GM18505 (cell line): Measurements from ENCODE around the gene PREB.

Experiments used
- ATAC-seq: cut with Tn5 transposase; IDR thresholded peaks from one replicate; pipeline ENCODE4 v1.9.1; 2021; ENCODE audit not compliant: unreplicated experiment
- POLR2A ChIP-seq: IDR thresholded peaks from 4 replicates; pipeline ENCODE4 v1.6.1; 2011; ENCODE audit warnings: borderline replicate concordance; ENCODE audit not compliant: insufficient read depth, insufficient read length; ENCODE audit errors: extremely low read depth

PREB gene

DNA sequence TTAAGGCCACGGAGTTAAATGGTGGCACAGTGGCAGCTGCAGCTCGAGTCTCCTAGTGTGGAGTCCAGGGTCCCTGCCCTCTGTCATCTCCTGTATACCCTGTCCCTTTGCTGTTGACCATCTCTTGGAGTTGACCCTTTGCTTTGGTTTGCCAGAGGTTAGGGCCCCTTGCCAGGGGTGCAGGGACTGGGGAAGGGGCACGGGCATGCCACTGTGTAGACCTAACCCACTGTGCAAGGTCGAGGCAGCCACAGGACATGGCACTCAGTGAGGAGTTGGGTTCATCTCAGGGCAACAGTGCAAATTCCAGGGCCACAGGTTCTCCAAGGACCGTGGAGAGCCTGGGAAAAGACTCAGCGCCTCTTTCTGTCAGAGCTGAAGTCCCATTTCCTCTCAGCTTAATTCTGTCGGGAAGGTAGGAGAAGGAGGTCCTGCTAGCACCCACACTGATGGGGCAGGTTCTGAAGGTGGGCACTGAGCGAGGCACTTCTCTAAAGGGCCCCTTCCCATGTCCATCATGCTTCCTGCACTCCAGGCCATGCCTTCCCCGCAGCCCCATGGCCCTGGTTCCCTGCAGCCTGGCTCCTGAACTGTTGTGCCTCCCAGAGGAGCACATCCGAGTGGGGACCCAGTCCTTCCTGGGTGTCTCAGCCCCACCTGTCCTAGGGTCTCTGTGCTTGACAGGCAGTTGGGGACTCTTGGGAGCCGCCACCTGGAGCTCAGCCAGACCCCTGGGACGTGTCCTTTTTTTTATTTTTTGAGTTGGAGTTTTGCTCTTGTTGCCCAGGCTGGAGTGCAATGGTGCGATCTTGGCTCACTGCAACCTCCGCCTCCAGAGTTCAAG is 45.1 kb downstream of the PREB start:
- no peak for TF ChIP-seq POLR2A

DNA sequence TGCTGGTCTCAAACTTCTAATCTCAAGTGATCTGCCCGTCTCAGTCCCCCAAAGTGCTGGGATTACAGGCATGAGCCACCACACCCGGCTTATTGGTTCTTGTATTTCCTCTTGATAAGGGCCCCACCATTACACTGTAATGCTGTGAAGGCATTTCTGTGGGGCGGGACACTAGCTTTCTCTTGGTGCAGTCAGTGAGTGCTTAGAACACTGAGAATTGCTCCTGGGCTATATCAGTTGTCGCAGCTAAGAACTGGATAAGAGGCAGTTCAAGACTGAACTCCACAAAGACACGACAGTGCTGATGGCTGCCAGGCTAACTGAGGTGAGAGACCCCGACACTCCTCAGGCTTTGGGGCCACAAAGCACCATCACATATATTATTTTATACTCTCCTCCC is 45.8 kb downstream of the PREB start:
- ATAC-seq: no peak
- no peak for TF ChIP-seq POLR2A

More for the DNA sequence above, 45.1 kb downstream of the PREB start:
- no peak for ATAC-seq

DNA sequence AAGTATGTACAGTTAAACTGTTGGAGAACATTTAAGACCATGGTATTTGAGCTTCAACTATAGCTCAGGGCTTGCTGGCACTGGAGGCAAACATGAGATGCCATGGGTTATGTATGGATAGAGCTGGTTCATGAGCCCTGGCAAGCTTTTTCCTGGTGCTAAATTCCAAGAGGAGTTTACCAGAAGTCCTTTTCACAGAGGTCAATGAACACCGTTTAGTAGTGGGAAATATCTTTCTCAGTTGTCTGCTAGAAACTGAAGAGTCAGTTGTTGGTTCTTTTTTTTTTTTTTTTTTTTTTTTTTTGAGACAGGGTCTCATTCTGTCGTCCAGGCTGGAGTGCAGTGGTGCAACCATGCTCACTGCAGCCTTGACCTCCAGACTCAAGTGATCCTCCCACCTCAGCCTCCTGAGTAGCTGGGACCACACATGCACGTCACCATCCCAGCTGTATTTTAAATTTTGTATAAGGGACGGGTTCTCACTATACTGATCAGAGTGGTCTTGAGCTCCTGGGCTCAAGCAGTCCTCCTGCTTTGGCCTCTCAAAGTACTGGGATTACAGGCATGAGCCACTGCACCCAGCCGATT is 46.5 kb downstream of the PREB start:
- no peak for ATAC-seq
- TF ChIP-seq POLR2A: no peak

DNA sequence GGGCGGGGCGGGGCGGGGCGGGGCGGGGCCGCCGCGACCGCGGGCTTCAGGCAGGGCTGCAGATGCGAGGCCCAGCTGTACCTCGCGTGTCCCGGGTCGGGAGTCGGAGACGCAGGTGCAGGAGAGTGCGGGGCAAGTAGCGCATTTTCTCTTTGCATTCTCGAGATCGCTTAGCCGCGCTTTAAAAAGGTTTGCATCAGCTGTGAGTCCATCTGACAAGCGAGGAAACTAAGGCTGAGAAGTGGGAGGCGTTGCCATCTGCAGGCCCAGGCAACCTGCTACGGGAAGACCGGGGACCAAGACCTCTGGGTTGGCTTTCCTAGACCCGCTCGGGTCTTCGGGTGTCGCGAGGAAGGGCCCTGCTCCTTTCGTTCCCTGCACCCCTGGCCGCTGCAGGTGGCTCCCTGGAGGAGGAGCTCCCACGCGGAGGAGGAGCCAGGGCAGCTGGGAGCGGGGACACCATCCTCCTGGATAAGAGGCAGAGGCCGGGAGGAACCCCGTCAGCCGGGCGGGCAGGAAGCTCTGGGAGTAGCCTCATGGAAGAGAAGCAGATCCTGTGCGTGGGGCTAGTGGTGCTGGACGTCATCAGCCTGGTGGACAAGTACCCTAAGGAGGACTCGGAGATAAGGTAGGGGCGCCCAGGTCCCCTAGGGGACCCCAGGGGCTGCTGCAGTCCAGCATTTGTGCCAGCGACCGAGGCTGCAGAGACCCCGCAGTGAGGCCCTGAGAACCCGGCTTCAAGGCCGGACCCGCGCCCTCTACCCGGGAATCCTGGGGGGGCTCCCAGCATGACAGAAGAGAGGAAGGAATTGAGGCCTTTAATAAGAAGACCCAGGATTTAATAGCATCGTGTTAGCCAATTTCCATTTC is 47.5 kb downstream of the PREB start, which contains the start of gene KHK:
Gene KHK (plus strand): TSS at position 49 of the 870 bp plus-strand sequence. CDS start 488 bp downstream, at position 537.
- peak; percentile 23 for TF ChIP-seq POLR2A
- no peak for ATAC-seq

DNA sequence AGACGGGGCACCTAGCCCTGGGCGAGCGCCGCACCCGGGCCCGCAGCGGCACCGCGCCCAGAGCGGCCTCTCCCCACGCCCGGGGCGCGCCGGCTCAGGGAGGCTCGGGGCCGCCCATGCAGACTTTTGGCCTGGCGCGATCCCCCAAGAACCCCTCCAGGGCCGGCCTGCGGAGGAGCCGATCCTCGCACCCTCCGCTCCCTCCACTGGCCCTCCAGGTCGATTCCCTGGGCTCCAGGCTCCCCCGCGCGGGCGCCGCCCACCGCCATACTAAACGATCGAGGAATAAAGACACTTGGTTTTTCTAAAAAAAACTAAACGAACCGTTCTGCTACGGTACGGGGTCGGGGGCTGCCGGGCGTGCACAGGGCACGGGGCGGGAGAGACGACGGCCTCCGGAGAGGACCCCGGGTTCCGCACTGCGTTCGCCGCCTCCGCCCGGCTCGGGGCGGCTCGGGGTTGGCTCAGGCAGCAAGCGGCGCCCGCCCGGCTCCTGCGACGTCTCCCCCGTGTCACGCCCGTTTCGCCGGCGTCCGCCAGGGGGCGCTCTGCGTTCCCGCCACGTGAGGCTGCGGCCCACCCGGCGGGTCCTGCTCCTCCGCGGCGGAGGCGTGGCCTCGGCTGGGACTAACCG is 48.2 kb downstream of the PREB start:
- peak; percentile 78 for ATAC-seq
- peak; percentile 65 for TF ChIP-seq POLR2A

DNA sequence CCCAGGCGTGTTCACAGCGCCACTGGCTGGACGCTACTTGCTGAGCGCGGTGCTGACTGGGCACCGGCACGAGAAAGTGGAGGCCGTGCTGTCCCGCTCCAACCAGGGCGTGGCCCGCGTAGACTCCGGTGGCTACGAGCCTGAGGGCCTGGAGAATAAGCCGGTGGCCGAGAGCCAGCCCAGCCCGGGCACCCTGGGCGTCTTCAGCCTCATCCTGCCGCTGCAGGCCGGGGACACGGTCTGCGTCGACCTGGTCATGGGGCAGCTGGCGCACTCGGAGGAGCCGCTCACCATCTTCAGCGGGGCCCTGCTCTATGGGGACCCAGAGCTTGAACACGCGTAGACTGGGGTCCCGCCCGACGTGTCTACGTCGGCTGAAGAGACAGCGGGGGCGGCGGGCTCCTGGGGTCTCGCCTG is 48.8 kb downstream of the PREB start:
- no peak for ATAC-seq
- no peak for TF ChIP-seq POLR2A

DNA sequence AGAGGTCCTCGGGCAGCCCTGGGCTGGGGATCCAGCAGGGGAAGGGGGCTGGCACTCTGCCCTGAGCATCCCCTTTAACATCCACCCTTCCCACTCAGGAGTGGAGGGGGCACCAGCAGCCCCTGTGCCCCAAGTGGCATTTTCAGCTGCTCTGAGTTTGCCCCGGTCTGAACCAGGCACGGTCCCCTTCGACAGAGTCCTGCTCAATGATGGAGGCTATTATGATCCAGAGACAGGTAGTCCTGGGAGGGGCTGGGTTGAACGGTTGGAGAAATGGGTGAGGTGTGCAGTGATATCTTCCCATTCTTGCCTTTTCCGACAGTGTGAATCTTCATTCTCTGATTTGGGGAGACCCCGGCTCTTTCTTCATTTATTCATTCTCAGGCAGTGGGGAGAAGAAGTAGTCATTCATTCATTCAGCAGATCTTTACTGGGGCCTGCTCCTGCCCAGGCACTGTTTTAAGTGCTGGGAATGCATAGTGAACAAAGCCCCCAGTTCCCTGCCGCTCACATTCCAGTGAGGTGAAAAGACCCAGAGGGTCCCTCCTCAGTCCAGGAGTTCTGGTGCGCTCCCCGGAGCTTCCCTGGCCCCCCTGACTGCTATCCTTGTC is 49.3 kb downstream of the PREB start:
- no peak for TF ChIP-seq POLR2A
- no peak for ATAC-seq

DNA sequence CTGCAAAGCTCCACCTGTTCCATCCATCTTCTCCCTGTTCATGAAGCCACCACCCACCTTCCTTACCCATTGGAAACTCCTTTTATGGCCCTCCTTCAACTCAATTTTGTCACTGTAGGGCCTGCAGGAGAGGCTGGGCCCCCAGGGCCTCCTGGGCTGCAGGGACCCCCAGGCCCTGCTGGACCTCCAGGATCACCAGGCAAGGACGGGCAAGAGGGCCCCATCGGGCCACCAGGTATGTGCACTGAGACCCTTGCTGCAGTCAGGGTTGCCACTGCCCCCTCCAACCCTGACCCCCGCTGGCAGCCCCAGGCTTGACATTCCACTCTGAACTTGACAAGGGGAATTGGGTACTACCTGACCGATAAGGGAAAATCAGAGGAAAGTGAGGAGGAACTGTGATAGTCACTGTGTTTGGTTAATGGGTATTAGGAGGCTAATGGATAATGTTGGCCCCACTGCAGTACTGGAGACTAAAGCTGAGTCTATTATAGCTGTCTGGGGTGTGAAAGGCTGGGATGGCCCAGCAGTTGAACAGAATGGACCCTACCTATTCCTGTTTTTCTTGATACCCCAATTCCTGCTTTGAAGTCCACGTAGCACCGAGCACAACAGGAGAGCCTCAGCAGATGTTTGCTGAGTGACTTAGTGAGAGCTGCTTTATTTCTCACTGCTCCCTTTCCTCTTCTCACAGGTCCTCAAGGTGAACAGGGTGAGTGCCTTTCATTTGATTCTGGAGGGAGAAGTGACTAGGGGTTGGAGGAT is 50.0 kb downstream of the PREB start:
- TF ChIP-seq POLR2A: no peak
- ATAC-seq: no peak

DNA sequence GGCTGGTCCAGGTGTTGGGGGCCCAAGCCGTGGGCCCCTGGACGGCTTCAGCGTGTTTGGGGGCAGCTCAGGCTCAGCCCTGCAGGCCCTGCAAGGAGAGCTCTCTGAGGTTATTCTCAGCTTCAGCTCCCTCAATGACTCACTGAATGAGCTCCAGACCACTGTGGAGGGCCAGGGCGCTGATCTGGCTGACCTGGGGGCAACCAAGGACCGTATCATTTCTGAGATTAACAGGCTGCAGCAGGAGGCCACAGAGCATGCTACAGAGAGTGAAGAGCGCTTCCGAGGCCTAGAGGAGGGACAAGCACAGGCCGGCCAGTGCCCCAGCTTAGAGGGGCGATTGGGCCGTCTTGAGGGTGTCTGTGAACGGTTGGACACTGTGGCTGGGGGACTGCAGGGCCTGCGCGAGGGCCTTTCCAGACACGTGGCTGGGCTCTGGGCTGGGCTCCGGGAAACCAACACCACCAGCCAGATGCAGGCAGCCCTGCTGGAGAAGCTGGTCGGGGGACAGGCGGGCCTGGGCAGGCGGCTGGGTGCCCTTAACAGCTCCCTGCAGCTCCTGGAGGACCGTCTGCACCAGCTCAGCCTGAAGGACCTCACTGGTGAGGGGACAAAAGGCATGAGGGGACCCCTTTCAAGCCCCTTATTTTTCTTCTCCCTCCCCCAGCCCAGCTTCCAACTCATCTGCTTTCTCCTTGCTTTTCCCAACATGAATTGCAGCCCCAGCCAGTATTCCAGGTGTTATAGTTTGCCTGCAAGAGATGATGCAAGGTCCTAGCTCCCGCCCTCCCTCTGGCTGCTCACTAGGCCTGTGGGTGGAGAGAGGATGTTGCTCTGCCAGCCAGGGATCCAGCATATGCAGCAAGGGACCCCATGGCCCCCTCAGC is 50.8 kb downstream of the PREB start:
- no peak for TF ChIP-seq POLR2A
- no peak for ATAC-seq

DNA sequence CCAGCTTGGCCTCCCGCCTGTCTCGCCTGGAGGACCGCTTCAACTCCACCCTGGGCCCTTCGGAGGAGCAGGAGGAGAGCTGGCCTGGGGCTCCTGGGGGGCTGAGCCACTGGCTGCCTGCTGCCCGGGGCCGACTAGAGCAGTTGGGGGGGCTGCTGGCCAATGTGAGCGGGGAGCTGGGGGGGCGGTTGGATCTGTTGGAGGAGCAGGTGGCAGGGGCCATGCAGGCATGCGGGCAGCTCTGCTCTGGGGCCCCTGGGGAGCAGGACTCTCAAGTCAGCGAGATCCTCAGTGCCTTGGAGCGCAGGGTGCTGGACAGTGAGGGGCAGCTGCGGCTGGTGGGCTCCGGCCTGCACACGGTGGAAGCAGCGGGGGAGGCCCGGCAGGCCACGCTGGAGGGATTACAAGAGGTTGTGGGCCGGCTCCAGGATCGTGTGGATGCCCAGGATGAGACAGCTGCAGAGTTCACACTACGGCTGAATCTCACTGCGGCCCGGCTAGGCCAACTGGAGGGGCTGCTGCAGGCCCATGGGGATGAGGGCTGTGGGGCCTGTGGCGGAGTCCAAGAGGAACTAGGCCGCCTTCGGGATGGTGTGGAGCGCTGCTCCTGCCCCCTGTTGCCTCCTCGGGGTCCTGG is 51.5 kb downstream of the PREB start:
- no peak for ATAC-seq
- no peak for TF ChIP-seq POLR2A

DNA sequence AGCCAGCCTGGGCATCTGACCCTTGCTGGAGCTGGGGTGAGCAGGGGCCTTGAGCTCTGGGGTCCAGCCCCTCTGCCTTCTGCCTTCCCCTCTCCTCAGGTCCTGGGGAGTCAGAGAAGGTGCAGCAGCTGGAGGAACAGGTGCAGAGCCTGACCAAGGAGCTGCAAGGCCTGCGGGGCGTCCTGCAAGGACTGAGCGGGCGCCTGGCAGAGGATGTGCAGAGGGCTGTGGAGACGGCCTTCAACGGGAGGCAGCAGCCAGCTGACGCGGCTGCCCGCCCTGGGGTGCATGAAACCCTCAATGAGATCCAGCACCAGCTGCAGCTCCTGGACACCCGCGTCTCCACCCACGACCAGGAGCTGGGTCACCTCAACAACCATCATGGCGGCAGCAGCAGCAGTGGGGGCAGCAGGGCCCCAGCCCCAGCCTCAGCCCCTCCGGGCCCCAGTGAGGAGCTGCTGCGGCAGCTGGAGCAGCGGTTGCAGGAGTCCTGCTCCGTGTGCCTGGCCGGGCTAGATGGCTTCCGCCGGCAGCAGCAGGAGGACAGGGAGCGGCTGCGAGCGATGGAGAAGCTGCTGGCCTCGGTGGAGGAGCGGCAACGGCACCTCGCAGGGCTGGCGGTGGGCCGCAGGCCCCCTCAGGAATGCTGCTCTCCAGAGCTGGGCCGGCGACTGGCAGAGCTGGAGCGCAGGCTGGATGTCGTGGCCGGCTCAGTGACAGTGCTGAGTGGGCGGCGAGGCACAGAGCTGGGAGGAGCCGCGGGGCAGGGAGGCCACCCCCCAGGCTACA is 52.3 kb downstream of the PREB start:
- ATAC-seq: no peak
- TF ChIP-seq POLR2A: no peak
